Vagina (tissue), 2 donors: ENCODE results near the gene HACD2.

Source experiments
- CTCF ChIP-seq, 3 experiments: fragments of 450-650 bp in 2 of 3; fragments of 200-600 bp in 1 of 3; sonication (generic) in 1 of 3; IDR thresholded peaks; one replicate each; pipeline ENCODE4 v1.5.1; 2017 to 2019; ENCODE audit warnings: antibody characterized with exemption in 3 of 3, mild to moderate bottlenecking in 2 of 3, moderate library complexity in 2 of 3
- POLR2AphosphoS5 ChIP-seq, 2 donors: sonication (generic); formaldehyde crosslinking; IDR thresholded peaks; one replicate each; pipeline ENCODE4 v1.9.0; 2017; ENCODE audit warnings: antibody characterized with exemption in 2 of 2, mild to moderate bottlenecking in 2 of 2, low read depth in 1 of 2; ENCODE audit not compliant: insufficient read depth in 1 of 2

- TF ChIP-seq CTCF (IDR thresholded peaks at IDR 0.05) = no peak
- TF ChIP-seq POLR2AphosphoS5 (IDR thresholded peaks at IDR 0.05; ENCODE audit: insufficient read depth in 1 of 2, low read depth in 1 of 2) = no peak
These were observed 135.5 kb downstream of the HACD2 start for GRCh38 chr3:123449102-123449996.
